OCI-LY1 (cell line): ENCODE results near the gene SLC1A2.

Experiments
- H2AFZ ChIP-seq: fragments of 200-600 bp; sonication (generic), shearing (Covaris generic); 2 replicates; pipeline ENCODE4 v1.6.0; 2014; ENCODE audit warnings: antibody characterized with exemption, mild to moderate bottlenecking, low read length
- H3F3A ChIP-seq: fragments of 200-600 bp; sonication (generic), shearing (Covaris generic); 2 replicates; pipeline ENCODE4 v1.6.0; 2014; ENCODE audit warnings: mild to moderate bottlenecking, antibody characterized with exemption, low read length, moderate library complexity; ENCODE audit not compliant: insufficient read depth
- H3K27ac ChIP-seq: fragments of 200-600 bp; sonication (generic); 2 replicates; pipeline ENCODE4 v1.5.1; 2014; ENCODE audit warnings: low read length, mixed run types, mild to moderate bottlenecking, low read depth; ENCODE audit not compliant: poor library complexity, severe bottlenecking
- H3K27me3 ChIP-seq: fragments of 200-600 bp; sonication (generic); 2 replicates; pipeline ENCODE4 v1.6.0; 2014; ENCODE audit warnings: antibody characterized with exemption, mild to moderate bottlenecking, low read length, moderate library complexity; ENCODE audit not compliant: insufficient read depth
- H3K36me3 ChIP-seq: fragments of 200-600 bp; sonication (generic); 2 replicates; pipeline ENCODE4 v1.6.1; 2014; ENCODE audit warnings: mild to moderate bottlenecking, antibody characterized with exemption, low read length, moderate library complexity, mixed read lengths; ENCODE audit not compliant: insufficient read depth
- H3K4me1 ChIP-seq: fragments of 200-600 bp; sonication (generic); 2 replicates; pipeline ENCODE4 v1.5.1; 2014; ENCODE audit warnings: mild to moderate bottlenecking, low read length, moderate library complexity; ENCODE audit not compliant: insufficient read depth, severe bottlenecking
- H3K4me2 ChIP-seq: fragments of 200-600 bp; sonication (generic), shearing (Covaris generic); 2 replicates; pipeline ENCODE4 v1.6.1; 2014; ENCODE audit warnings: low read length
- H3K4me3 ChIP-seq: fragments of 200-600 bp; sonication (generic); 2 replicates; pipeline ENCODE4 v1.5.1; 2014; ENCODE audit warnings: low read length, low read depth, mild to moderate bottlenecking, mixed read lengths; ENCODE audit not compliant: poor library complexity, severe bottlenecking
- H3K79me2 ChIP-seq: fragments of 200-600 bp; shearing (Covaris generic); 2 replicates; pipeline ENCODE4 v1.6.1; 2016; ENCODE audit warnings: mixed run types, low read length, mixed read lengths; ENCODE audit not compliant: insufficient read depth
- H3K9ac ChIP-seq: fragments of 200-600 bp; sonication (generic), shearing (Covaris generic); 2 replicates; pipeline ENCODE4 v1.6.1; 2014; ENCODE audit warnings: mild to moderate bottlenecking, low read length, mixed read lengths
- H3K9me2 ChIP-seq: fragments of 200-600 bp; sonication (generic), shearing (Covaris generic); 2 replicates; pipeline ENCODE4 v1.6.1; 2014; ENCODE audit warnings: low read depth, mild to moderate bottlenecking, low read length, mixed read lengths
- H3K9me3 ChIP-seq: fragments of 200-600 bp; shearing (Covaris generic); 2 replicates; pipeline ENCODE4 v1.6.1; 2014; ENCODE audit warnings: low read length, mixed read lengths
- H4K20me1 ChIP-seq: fragments of 200-600 bp; sonication (generic), shearing (Covaris generic); 2 replicates; pipeline ENCODE4 v1.6.0; 2016; ENCODE audit warnings: mild to moderate bottlenecking, low read length; ENCODE audit not compliant: insufficient read depth
- CTCF ChIP-seq: fragments of 200-600 bp; sonication (generic), shearing (Covaris generic); IDR thresholded peaks from 2 replicates; pipeline ENCODE4 v1.5.1; 2017; ENCODE audit warnings: mild to moderate bottlenecking, antibody characterized with exemption, low read length, moderate library complexity, mixed read lengths
- EZH2 ChIP-seq: fragments of 200-600 bp; sonication (generic), shearing (Covaris generic); IDR thresholded peaks from 2 replicates; pipeline ENCODE4 v1.8.0; 2017; ENCODE audit warnings: borderline replicate concordance, mixed run types, mild to moderate bottlenecking, antibody characterized with exemption, low read length, moderate library complexity, mixed read lengths

Gene SLC1A2

GRCh38 chr11:35280727-35281126 lies 138.6 kb downstream of the SLC1A2 start:
- no peaks in the 10 kb centered on the region for H3K9me2 ChIP-seq
- no peaks in the 10 kb centered on the region for H3K9me3 ChIP-seq
- no peaks in the 10 kb centered on the region for H3K79me2 ChIP-seq
- H3K27me3 ChIP-seq: no peaks in the 10 kb centered on the region
- no peak overlapping the region for H3K27ac ChIP-seq
- TF ChIP-seq CTCF (no peak), EZH2 (no peak)
- no peaks in the 10 kb centered on the region for H3K4me1 ChIP-seq
- H3K4me3 ChIP-seq: no peak overlapping the region
- H3F3A ChIP-seq: no peaks in the 10 kb centered on the region
- H3K9ac ChIP-seq: no peak overlapping the region
- no peak overlapping the region for H2AFZ ChIP-seq
- no peak overlapping the region for H3K4me2 ChIP-seq
- H4K20me1 ChIP-seq: no peaks in the 10 kb centered on the region
- H3K36me3 ChIP-seq: no peaks in the 10 kb centered on the region

DNA sequence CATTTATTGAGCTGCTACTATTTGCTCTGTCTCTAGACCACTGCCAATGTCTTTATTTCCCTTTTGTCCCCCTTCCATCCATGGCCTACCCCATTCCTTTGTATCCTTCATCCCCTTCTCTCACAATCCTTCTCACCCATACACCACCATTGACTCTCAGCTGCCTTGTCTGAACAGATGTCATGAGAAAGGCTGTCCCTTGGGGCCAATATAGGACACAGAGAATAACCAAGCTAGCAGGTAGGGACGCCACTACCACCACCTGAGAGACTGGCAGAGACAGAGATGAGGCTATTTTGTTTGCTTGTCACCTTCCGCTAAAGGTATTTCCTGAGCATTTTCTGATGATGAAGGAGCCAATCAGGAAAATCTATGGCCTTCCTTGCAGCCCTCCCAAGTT lies 141.5 kb downstream of the SLC1A2 start:
- no peak overlapping the region for H2AFZ ChIP-seq
- H3K9me3 ChIP-seq: no peaks in the 10 kb centered on the region
- no peaks in the 10 kb centered on the region for H3K4me1 ChIP-seq
- no peaks in the 10 kb centered on the region for H3K9me2 ChIP-seq
- H3K79me2 ChIP-seq: no peaks in the 10 kb centered on the region
- H3K9ac ChIP-seq: no peak overlapping the region
- no peak overlapping the region for H3K4me2 ChIP-seq
- no peaks in the 10 kb centered on the region for H3K27me3 ChIP-seq
- no peaks in the 10 kb centered on the region for H3F3A ChIP-seq
- H4K20me1 ChIP-seq: no peaks in the 10 kb centered on the region
- no peaks in the 10 kb centered on the region for H3K36me3 ChIP-seq
- H3K4me3 ChIP-seq: no peak overlapping the region
- H3K27ac ChIP-seq: no peak overlapping the region
- no peak for TF ChIP-seq EZH2
- TF ChIP-seq CTCF: no peak

- Histone ChIP-seq H3K9me3 (no peaks in the 10 kb centered on the region), H3K4me2 (no peak overlapping the region), H4K20me1 (no peaks in the 10 kb centered on the region), H3K4me3 (no peak overlapping the region), H3K27ac (no peak overlapping the region), H2AFZ (no peak overlapping the region), H3K79me2 (no peaks in the 10 kb centered on the region), H3K9me2 (no peaks in the 10 kb centered on the region), H3K9ac (no peak overlapping the region), H3K4me1 (no peaks in the 10 kb centered on the region), H3K27me3 (no peaks in the 10 kb centered on the region), H3F3A (no peaks in the 10 kb centered on the region), H3K36me3 (no peaks in the 10 kb centered on the region)
- TF ChIP-seq CTCF (no peak), EZH2 (no peak)
Measured at GRCh38 chr11:35276396-35277145, 142.8 kb downstream of the SLC1A2 start.
